A673 (cell line): ENCODE data around the gene IQGAP3.

ENCODE experiments used
- EZH2 ChIP-seq: fragments of 200-600 bp; sonication (generic); IDR thresholded peaks from 2 replicates; pipeline ENCODE4 v1.6.1; 2017; ENCODE audit warnings: borderline replicate concordance, low read depth, mild to moderate bottlenecking, mixed read lengths, antibody characterized with exemption, low read length; ENCODE audit not compliant: poor library complexity, severe bottlenecking
- TF ChIP-seq, protein P1 (sequence below): fragments of 300-800, 200-600 bp; sonication (generic); conservative IDR thresholded peaks from 2 replicates; pipeline ENCODE4 v1.5.1; 2017; ENCODE audit warnings: low read depth, mild to moderate bottlenecking, antibody characterized with exemption, low read length, moderate library complexity, mixed read lengths

DNA sequence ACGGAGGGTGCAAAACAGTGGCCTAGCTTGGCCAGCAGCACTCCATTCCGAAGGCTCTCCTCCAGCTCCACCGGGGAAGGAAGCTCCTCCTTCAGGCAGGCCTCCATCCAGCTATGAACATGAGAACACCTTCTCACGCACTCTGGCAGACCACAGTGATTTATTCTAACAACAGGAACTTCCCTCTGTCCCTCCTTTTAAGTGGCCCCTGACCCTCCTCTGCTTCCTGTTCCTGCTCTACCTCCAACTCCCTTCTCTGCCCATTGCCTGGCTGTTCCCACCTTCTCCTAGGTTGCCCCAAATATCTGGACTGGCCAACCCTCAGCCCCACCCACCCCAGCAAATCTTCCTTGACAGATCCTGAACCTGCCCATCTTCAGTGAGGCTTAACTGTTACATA is 5.9 kb downstream of the IQGAP3 start:
- TF ChIP-seq EZH2: no peak
- TF ChIP-seq, protein P1, sequence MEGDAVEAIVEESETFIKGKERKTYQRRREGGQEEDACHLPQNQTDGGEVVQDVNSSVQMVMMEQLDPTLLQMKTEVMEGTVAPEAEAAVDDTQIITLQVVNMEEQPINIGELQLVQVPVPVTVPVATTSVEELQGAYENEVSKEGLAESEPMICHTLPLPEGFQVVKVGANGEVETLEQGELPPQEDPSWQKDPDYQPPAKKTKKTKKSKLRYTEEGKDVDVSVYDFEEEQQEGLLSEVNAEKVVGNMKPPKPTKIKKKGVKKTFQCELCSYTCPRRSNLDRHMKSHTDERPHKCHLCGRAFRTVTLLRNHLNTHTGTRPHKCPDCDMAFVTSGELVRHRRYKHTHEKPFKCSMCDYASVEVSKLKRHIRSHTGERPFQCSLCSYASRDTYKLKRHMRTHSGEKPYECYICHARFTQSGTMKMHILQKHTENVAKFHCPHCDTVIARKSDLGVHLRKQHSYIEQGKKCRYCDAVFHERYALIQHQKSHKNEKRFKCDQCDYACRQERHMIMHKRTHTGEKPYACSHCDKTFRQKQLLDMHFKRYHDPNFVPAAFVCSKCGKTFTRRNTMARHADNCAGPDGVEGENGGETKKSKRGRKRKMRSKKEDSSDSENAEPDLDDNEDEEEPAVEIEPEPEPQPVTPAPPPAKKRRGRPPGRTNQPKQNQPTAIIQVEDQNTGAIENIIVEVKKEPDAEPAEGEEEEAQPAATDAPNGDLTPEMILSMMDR: no peak
